ENCODE data around the gene ADAMTS9. TPM values are rescaled to one million over a fixed set of nuclear protein-coding genes. Genes with fewer than 3 reads are reported as not detected.

ADAMTS9 gene
- total RNA-seq, 1 donor from 2014 or later = 5.1 TPM

DNA sequence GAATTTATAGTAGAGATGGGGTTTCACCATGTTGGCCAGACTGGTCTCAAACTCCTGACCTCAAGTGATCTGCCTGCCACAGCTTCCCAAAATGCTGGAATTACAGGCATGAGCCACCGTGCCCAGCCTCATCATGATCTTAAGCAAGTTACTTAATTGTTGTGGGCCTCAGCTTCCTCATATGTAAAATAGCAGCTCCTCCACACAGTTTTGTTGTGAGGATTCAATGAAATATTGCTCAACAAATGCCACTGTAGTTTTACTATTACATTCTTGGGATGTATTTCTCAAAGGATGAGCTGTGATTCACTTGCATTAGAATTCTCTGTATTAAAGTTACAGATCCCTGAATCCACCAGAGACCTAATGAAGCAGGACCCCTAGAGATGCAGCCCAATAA lies 168.8 kb downstream of the ADAMTS9 start:
- no peak overlapping the region for H3K4me3 Mint-ChIP-seq (ENCODE audit: unreplicated experiment)
- H3K27ac Mint-ChIP-seq (ENCODE audit: unreplicated experiment) = no peak overlapping the region
- no peak for DNase-seq (ENCODE audit: low spot score)
- H3K36me3 Mint-ChIP-seq (ENCODE audit: low read depth) = peaks cover 10% of the 10 kb centered on the region
- peaks cover 9% of the 10 kb centered on the region for H3K9me3 Mint-ChIP-seq (ENCODE audit: low read depth)
- no peaks in the 10 kb centered on the region for H3K27me3 Mint-ChIP-seq (ENCODE audit: low read depth)
- peaks cover 3% of the 10 kb centered on the region for H3K4me1 Mint-ChIP-seq (ENCODE audit: low read depth)
- no peak for TF ChIP-seq CTCF (IDR thresholded peaks at IDR 0.05)

GRCh38 chr3:64518496-64518895 lies 169.3 kb downstream of the ADAMTS9 start:
- peaks cover 3% of the 10 kb centered on the region for H3K4me1 Mint-ChIP-seq (ENCODE audit: low read depth)
- H3K27ac Mint-ChIP-seq (ENCODE audit: unreplicated experiment) = no peak overlapping the region
- no peak for DNase-seq (ENCODE audit: low spot score)
- peaks cover 10% of the 10 kb centered on the region for H3K36me3 Mint-ChIP-seq (ENCODE audit: low read depth)
- no peak overlapping the region for H3K4me3 Mint-ChIP-seq (ENCODE audit: unreplicated experiment)
- TF ChIP-seq CTCF (IDR thresholded peaks at IDR 0.05) = no peak
- H3K27me3 Mint-ChIP-seq (ENCODE audit: low read depth) = no peaks in the 10 kb centered on the region
- H3K9me3 Mint-ChIP-seq (ENCODE audit: low read depth) = peaks cover 9% of the 10 kb centered on the region

DNA sequence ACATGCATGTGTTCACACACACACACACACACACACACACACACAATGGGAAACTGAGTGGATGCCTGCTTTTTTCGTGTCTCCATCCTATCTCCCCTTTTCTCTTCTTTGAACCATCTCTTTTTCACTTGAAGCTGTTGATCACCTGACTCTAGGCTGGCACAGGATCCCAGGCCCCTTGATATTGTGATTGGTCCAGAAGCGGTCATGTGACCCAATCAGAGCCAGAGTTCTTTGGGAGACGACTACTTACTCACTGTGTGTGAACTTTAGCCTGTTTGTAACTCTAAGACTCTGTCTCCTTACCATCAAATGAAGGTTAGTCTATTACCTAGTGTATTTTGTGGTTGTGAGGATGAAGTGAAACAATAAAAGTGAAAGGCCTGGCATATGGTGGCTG lies 172.9 kb downstream of the ADAMTS9 start:
- no peaks in the 10 kb centered on the region for H3K27me3 Mint-ChIP-seq (ENCODE audit: low read depth)
- no peak overlapping the region for H3K4me3 Mint-ChIP-seq (ENCODE audit: unreplicated experiment)
- peaks cover 4% of the 10 kb centered on the region for H3K36me3 Mint-ChIP-seq (ENCODE audit: low read depth)
- no peak for DNase-seq (ENCODE audit: low spot score)
- no peaks in the 10 kb centered on the region for H3K4me1 Mint-ChIP-seq (ENCODE audit: low read depth)
- no peak for TF ChIP-seq CTCF (IDR thresholded peaks at IDR 0.05)
- H3K27ac Mint-ChIP-seq (ENCODE audit: unreplicated experiment) = no peak overlapping the region
- no peaks in the 10 kb centered on the region for H3K9me3 Mint-ChIP-seq (ENCODE audit: low read depth)

GRCh38 chr3:64509206-64509605 lies 178.6 kb downstream of the ADAMTS9 start:
- Mint-ChIP-seq H3K4me1 (ENCODE audit: low read depth) (no peaks in the 10 kb centered on the region), H3K36me3 (ENCODE audit: low read depth) (peaks cover 2% of the 10 kb centered on the region), H3K9me3 (ENCODE audit: low read depth) (peaks cover 3% of the 10 kb centered on the region), H3K4me3 (ENCODE audit: unreplicated experiment) (no peak overlapping the region), H3K27ac (ENCODE audit: unreplicated experiment) (no peak overlapping the region), H3K27me3 (ENCODE audit: low read depth) (peaks cover 2% of the 10 kb centered on the region)
- no peak for TF ChIP-seq CTCF (IDR thresholded peaks at IDR 0.05)
- no peak for DNase-seq (ENCODE audit: low spot score)

DNA sequence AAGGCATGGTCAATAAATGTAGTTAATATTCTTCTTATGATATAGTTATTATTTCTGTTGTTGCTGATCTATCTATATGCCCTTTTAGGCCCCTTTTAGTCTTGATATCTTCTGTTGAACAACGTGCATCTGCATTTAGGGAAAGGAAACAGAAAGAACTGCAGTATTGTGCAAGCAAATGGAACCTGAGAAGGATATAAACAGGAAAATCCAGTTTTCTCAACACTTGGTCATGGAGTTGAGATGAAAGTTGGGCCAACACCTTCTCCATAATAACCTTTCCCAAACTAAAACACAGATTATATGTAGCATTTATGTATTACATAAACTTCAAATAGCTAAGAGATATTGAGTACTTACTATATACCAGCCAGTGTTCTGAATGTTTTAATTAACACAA lies 179.7 kb downstream of the ADAMTS9 start:
- DNase-seq (ENCODE audit: low spot score) = no peak
- H3K4me1 Mint-ChIP-seq (ENCODE audit: low read depth) = no peaks in the 10 kb centered on the region
- H3K36me3 Mint-ChIP-seq (ENCODE audit: low read depth) = peaks cover 2% of the 10 kb centered on the region
- H3K4me3 Mint-ChIP-seq (ENCODE audit: unreplicated experiment) = no peak overlapping the region
- H3K9me3 Mint-ChIP-seq (ENCODE audit: low read depth) = peaks cover 3% of the 10 kb centered on the region
- no peak overlapping the region for H3K27ac Mint-ChIP-seq (ENCODE audit: unreplicated experiment)
- TF ChIP-seq CTCF (IDR thresholded peaks at IDR 0.05) = no peak
- H3K27me3 Mint-ChIP-seq (ENCODE audit: low read depth) = peaks cover 2% of the 10 kb centered on the region
